IPS-20b (cell line): ENCODE results near the gene GLYR1.

Experiments
- H3K27ac ChIP-seq: one replicate; pipeline ENCODE4 v1.5.1; 2013; ENCODE audit warnings: low read length
- H3K27me3 ChIP-seq: 2 replicates; pipeline ENCODE4 v1.6.1; 2013; ENCODE audit warnings: mild to moderate bottlenecking, low read length, inconsistent platforms; ENCODE audit not compliant: insufficient read depth
- H3K36me3 ChIP-seq: 2 replicates; pipeline ENCODE4 v1.6.1; 2013; ENCODE audit warnings: low read depth, mild to moderate bottlenecking, inconsistent platforms, low read length, moderate library complexity; ENCODE audit not compliant: insufficient read depth
- H3K4me1 ChIP-seq: 2 replicates; pipeline ENCODE4 v1.6.1; 2013; ENCODE audit warnings: mild to moderate bottlenecking, control low read depth, inconsistent platforms, low read length, moderate library complexity; ENCODE audit not compliant: insufficient read depth
- H3K4me3 ChIP-seq: 2 replicates; pipeline ENCODE4 v1.5.1; 2013; ENCODE audit warnings: mild to moderate bottlenecking, low read length, inconsistent platforms
- H3K9ac ChIP-seq: 2 replicates; pipeline ENCODE4 v1.6.1; 2013; ENCODE audit warnings: low read depth, mild to moderate bottlenecking, inconsistent platforms, low read length, moderate library complexity
- H3K9me3 ChIP-seq: 2 replicates; pipeline ENCODE4 v1.6.1; 2013; ENCODE audit warnings: mild to moderate bottlenecking, low read depth, low read length, inconsistent platforms; ENCODE audit not compliant: insufficient read depth

The GLYR1 gene

DNA sequence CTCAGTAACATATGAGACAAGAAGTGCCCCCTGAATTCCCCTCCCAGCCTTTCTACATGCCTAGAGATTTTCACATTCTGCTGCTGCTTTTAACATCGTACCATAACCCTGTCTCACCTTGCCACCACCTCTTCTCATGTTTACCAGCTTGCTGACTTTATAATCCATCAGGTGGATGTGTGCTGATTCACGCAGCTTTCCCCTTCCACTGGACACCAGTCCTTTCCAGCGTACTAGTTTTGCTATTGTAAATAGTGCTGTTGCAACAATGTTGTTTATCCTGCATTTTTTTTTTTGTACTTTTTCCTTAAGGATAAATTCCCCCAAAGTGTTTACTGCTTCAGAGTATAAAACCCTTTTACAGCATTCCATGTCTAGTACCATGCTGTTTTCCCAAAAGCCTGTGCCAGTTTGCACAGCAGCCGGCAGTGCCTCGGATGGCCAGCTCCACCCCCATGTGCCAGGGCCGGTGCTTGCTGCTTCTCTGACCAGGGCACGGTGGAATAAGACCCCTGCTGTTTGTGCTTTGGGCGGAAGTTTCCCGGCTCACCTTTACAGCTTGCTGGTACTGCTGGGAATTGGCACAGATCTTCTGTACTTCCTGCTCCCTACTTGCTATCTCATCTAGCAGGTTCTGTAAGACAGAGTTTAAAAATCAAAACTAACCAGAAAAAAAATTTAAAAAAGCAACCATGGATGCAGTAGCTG lies 41.5 kb upstream of the GLYR1 start:
- no peak overlapping the region for H3K9ac ChIP-seq
- H3K9me3 ChIP-seq = no peaks in the 10 kb centered on the region; the same call in 1 of the 2 replicates
- no peak overlapping the region for H3K27ac ChIP-seq
- no peak overlapping the region for H3K4me3 ChIP-seq
- H3K27me3 ChIP-seq = no peaks in the 10 kb centered on the region
- H3K36me3 ChIP-seq = peaks cover 84% of the 10 kb centered on the region
- H3K4me1 ChIP-seq = no peaks in the 10 kb centered on the region

DNA sequence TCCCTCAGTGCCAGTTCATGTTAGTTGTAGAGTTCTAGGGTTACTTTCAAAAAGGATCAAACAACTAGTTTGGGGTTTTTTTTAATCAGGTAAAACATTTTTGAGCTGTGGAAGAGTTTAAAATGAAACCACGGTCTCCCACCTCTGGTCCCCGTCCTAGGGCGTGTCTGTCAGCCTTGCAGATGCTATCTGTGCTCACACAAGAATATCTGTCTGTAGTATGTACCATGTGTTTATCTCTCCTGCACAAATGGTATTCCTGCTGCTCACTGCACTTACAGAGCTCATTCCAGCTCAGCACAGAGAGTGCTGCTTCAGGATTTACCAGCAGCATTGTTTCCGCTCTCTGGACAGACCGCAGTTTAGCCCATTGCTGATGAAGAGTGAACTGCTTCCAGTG lies 39.1 kb upstream of the GLYR1 start:
- peaks cover 96% of the 10 kb centered on the region for H3K36me3 ChIP-seq
- H3K27ac ChIP-seq = no peak overlapping the region
- H3K9me3 ChIP-seq = no peaks in the 10 kb centered on the region; the same call in 1 of the 2 replicates
- H3K9ac ChIP-seq = no peak overlapping the region
- no peak overlapping the region for H3K4me3 ChIP-seq
- H3K27me3 ChIP-seq = no peaks in the 10 kb centered on the region
- no peaks in the 10 kb centered on the region for H3K4me1 ChIP-seq

DNA sequence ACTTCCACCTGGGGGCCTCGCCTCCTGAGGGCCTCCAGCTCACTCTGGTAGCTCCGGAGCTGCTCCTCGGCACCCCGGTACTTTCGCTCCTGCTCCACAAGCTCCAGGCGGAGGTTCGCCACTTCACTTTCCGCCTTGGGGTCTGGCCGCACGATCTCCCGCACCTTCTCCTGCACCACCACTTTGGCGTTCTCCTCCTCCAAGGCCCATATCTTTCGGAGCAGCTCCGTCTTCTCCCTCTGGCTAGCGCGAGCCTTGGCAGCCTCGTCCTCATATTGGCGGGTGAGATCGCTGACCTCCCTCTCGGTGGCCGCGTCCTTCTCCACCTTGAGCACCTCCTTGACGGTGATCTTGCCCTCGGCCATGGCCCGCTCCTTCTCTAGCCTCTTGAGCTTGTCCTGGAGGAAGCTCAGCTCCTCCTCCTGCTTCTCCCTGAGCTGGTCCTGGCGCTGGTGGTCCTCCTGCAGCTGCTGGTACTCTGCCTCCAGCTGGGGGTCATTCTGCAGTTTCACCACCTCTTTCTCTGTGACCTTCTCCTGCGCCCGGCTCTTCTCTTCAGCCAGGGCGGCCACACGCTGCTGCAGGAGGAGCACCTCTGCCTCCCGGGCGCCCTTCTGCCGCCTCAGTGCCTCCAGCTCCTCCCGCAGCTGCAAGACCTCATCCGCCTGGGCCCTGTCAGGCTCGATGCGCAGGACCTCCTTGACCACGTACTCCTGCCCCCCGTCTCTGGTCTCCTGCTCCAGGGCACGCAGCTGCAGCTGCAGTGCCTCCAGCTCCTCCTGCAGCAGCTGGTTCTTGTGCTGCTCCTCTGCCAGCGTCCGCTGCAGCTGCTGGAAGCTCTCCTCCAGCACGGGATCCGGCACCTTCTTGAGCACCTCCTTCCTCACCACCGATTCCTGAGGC lies 38.1 kb upstream of the GLYR1 start:
- Histone ChIP-seq H3K27me3 (no peaks in the 10 kb centered on the region), H3K9me3 (no peaks in the 10 kb centered on the region; the same call in 1 of the 2 replicates), H3K4me1 (no peaks in the 10 kb centered on the region), H3K4me3 (no peak overlapping the region), H3K9ac (no peak overlapping the region), H3K27ac (no peak overlapping the region), H3K36me3 (peaks cover 96% of the 10 kb centered on the region)

DNA sequence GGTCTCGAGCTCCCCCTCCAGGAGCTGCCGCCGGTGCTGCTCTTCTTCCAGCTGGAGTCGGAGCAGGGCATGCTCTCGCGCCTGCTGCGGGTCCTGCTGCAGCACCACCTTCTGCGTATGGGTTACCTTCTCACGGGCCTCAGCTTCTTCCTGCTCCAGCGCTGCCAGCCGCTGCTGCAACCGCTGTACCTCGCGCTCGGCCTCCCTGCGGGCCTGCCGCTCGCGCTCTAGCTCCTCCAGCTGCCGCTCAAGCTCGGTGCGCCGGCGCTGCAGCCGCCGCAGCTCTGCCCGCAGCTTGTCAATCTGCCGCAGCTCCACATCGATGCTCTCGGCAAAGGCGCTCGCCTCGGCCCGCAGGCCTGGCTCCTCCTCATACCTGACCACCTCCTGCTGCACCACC lies 37.1 kb upstream of the GLYR1 start:
- Histone ChIP-seq H3K4me3 (no peak overlapping the region), H3K27ac (no peak overlapping the region), H3K27me3 (no peaks in the 10 kb centered on the region), H3K9me3 (no peaks in the 10 kb centered on the region; the same call in 1 of the 2 replicates), H3K4me1 (no peaks in the 10 kb centered on the region), H3K9ac (no peak overlapping the region), H3K36me3 (peaks cover 97% of the 10 kb centered on the region)

DNA sequence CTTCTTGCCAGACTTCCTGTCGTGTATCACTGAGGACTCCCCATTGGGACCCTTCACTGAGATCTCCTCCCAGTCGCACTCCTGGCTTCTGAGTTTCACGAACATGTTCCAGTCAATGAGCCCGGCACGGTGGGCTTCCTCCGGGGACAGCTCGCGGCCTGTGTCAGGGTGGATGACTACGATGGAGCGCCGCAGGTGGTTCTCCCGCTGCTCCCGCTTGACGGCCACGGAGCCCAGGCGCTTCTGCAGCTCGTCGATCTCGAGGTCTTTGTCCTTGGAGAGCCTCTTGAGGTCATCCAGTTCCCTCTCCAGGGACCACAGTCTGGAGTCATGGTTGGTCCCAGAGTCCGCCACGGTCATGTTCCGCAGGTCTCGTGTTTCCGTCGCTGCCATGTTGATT lies 36.4 kb upstream of the GLYR1 start:
- peaks cover 100% of the 10 kb centered on the region for H3K36me3 ChIP-seq
- H3K4me3 ChIP-seq = no peak overlapping the region
- H3K9me3 ChIP-seq = no peaks in the 10 kb centered on the region; the same call in 1 of the 2 replicates
- H3K9ac ChIP-seq = no peak overlapping the region
- no peak overlapping the region for H3K27ac ChIP-seq
- H3K27me3 ChIP-seq = no peaks in the 10 kb centered on the region
- H3K4me1 ChIP-seq = no peaks in the 10 kb centered on the region

DNA sequence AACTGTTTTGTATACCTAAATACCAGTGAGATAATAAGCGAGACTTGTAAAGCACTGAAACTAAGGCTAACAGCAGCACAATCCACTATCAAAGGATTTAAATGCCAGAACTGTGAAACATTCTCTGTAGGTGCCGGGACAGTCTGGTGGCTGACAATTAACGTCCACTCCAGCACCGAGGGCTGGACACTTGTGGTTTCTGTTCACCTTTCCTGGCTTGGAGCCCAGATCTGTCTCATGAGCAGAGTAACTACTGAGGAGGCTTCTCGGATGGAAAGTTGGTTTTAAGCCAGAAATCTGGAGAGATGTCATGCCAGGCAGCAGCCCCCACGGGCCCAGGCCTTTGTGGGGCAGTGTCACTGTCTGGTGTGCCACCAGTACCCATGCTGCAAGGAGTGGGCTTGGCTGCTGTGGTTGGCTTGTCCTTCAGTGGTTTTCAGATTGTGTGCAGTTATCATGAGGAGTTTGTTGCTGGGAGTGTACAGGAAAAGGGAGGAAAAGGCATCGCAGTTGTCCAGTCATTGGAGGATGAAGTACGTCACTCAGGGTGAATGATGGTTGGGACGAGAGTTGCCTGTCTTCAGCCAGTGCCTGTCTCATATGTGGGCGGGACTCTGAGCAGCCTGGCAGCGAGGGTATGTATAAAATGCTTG lies 35.7 kb upstream of the GLYR1 start:
- H3K9ac ChIP-seq = no peak overlapping the region
- H3K27me3 ChIP-seq = no peaks in the 10 kb centered on the region
- H3K36me3 ChIP-seq = peaks cover 100% of the 10 kb centered on the region
- no peaks in the 10 kb centered on the region for H3K4me1 ChIP-seq
- H3K9me3 ChIP-seq = no peaks in the 10 kb centered on the region; the same call in 1 of the 2 replicates
- H3K4me3 ChIP-seq = no peak overlapping the region
- H3K27ac ChIP-seq = no peak overlapping the region

DNA sequence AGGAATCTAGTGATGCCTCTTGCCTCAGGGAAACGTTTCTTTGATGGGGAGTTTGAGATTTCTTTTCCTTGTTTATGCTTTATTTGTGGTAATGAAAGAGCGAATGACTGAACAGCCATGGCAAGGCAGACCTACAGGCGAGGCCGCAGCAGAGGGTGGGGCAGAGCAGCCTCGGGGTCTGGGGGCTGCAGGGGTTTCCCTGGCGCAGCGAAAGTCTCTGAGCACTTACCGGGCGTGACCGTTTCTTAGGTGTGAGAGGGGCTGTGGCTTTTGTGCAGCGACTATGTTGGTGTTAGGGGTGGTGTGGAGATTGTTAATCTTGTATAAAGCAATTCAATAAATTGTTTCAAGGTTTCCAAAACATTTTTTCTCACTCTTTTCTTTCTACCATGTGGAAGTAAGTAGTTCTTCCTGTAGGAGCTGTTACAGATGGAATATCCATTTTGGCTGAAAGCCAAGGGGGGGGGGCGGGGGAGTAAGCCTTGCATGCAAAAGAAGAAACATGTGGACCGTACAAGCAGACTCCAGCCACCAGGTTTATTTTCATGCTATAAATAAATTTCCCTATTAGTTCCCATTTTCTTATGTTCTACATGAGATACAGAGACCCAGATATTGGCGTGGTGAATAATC lies 35.0 kb upstream of the GLYR1 start:
- no peak overlapping the region for H3K27ac ChIP-seq

DNA sequence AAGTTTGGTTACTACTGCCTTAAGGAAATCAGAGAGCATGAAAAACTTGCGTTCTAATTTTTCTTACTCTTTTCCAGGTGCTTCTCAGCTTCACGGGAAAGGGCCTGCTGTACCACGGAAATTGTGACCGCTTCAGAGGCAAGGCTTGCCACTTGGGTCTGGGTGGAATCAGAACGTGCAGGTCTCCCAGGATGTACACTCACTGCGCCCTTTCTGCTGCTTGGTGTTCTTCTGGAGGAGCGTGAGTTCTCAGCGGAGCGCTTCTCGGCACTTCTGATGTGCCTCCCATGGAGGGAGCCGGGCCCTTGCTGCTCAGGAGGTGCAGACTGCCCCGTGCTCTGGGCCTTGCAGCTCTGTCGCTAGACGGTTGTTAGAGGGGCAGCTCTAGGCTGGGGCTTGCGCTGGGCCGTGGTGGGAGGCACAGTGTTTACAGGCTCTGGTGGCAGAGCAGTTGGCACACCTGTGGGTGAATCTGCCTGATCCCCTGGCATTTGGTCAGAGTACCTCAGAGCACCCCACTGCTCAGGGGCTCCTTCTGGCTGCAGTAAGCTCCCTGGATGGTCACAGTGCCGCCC lies 33.0 kb upstream of the GLYR1 start:
- Histone ChIP-seq H3K9me3 (no peaks in the 10 kb centered on the region), H3K27ac (no peak overlapping the region), H3K9ac (no peak overlapping the region), H3K4me3 (no peak overlapping the region), H3K36me3 (peaks cover 99% of the 10 kb centered on the region), H3K4me1 (no peaks in the 10 kb centered on the region), H3K27me3 (no peaks in the 10 kb centered on the region)

More for the DNA sequence above, 35.0 kb upstream of the GLYR1 start:
- no peaks in the 10 kb centered on the region for H3K4me1 ChIP-seq
- H3K36me3 ChIP-seq = peaks cover 100% of the 10 kb centered on the region
- H3K9me3 ChIP-seq = no peaks in the 10 kb centered on the region; the same call in 1 of the 2 replicates
- no peak overlapping the region for H3K4me3 ChIP-seq
- H3K27me3 ChIP-seq = no peaks in the 10 kb centered on the region
- H3K9ac ChIP-seq = no peak overlapping the region

DNA sequence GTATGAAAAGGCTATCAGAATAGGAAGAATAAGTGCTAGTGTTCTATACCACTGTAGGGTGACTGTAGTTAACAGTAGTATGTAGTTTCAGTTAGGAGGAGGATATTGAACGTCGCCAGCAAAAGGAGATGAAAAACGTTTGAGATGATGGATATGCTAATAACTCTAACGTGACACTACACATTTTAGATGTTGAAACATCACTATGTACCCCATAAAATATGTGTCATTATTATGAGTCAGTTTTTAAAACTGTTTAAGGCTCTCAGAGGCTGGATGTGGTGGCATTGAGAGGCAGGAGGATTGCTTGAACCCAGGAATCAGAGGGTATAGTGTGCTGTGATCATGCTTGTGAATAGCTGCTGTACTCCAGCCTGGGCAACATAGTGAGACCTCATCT lies 32.0 kb upstream of the GLYR1 start:
- no peaks in the 10 kb centered on the region for H3K27me3 ChIP-seq
- H3K9ac ChIP-seq = no peak overlapping the region
- no peak overlapping the region for H3K27ac ChIP-seq
- H3K4me1 ChIP-seq = no peaks in the 10 kb centered on the region
- no peaks in the 10 kb centered on the region for H3K9me3 ChIP-seq
- H3K36me3 ChIP-seq = peaks cover 99% of the 10 kb centered on the region
- no peak overlapping the region for H3K4me3 ChIP-seq

DNA sequence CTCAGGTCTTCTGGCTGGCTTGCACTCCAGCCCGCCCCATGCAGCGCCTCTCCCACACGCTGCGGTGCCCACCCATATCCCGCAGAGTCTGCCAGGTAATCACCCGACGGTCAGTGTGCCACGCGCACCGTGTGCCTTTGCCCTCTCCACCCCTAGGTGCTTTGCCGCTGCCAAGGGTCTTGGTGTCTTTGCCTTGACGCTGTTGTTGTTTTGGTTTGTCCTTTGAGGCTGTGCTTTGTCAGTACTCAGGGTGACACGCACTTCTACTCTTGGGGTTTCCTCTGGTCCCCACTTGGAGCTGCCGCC lies 30.2 kb upstream of the GLYR1 start:
- no peaks in the 10 kb centered on the region for H3K9me3 ChIP-seq
- no peak overlapping the region for H3K9ac ChIP-seq
- H3K27ac ChIP-seq = no peak overlapping the region
- H3K27me3 ChIP-seq = no peaks in the 10 kb centered on the region
- no peak overlapping the region for H3K4me3 ChIP-seq
- no peaks in the 10 kb centered on the region for H3K4me1 ChIP-seq
- H3K36me3 ChIP-seq = peaks cover 98% of the 10 kb centered on the region

DNA sequence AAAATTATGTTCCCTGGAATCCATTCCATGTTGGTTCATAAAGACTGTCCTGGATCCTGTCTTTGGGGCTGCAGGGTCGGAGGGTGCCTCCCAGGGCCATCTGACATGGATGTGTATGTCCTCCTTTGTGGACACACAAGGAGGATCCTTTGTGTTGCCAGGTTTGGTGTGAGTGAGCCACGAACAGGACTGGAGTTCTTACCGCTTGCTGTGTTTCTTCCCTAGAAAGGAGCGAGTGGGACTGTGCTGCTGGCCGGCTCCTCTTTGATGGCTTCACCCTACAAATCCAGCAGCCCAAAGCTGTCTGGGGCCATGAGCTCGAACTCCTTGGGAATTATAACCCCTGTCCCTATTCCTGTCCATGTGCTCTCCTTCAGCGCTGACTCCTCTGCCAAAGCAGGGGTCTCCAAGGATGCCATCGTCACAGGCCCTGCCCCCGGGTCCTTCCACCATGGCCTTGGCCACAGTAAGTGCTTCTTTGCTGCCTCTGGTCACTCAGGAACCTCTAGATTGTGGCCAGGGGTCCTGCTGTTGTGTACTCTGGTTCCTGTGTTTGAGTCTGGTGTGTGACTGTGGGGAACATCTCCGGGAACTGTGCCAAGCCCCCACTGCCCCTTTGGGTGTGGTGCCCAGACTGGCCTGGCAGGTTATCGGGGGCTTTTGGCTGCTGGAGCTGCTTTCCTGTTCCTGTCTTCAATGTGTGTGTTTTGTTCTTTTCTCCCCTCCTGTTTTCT lies 29.7 kb upstream of the GLYR1 start:
- H3K9ac ChIP-seq = no peak overlapping the region
- no peaks in the 10 kb centered on the region for H3K9me3 ChIP-seq
- H3K36me3 ChIP-seq = peaks cover 97% of the 10 kb centered on the region

More for the DNA sequence above, 29.7 kb upstream of the GLYR1 start:
- Histone ChIP-seq H3K4me3 (no peak overlapping the region), H3K4me1 (no peaks in the 10 kb centered on the region), H3K27ac (no peak overlapping the region), H3K27me3 (no peaks in the 10 kb centered on the region)
